GM12873 (cell line): Measurements from ENCODE around the gene PARD6B.

Experiments
- TF ChIP-seq, protein P1 (sequence below): IDR thresholded peaks from 2 replicates; pipeline ENCODE4 v1.5.1; 2012; ENCODE audit warnings: low read depth, mild to moderate bottlenecking, moderate library complexity, low read length, control low read depth; ENCODE audit not compliant: insufficient read depth; ENCODE audit errors: missing control alignments

The PARD6B gene

DNA sequence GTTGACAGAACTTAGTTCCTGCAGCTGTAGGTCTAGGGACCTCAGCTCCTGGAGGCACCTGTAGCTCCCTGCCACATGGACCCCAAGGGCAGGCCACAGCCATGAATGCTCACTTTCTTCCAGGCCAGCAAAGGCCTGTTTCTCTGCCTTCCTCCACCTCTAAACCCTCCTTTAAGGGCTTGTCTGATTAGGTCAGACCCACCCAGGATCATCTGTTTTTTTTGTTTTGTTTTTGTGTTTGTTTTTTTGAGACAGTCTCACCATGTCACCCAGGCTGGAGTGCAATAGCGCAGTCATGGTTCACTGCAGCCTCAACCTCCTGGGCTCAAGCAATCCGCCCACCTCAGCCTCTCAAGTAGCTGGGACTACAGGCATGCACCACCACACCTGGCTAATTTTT lies 52.0 kb downstream of the PARD6B start:
- TF ChIP-seq, protein P1, sequence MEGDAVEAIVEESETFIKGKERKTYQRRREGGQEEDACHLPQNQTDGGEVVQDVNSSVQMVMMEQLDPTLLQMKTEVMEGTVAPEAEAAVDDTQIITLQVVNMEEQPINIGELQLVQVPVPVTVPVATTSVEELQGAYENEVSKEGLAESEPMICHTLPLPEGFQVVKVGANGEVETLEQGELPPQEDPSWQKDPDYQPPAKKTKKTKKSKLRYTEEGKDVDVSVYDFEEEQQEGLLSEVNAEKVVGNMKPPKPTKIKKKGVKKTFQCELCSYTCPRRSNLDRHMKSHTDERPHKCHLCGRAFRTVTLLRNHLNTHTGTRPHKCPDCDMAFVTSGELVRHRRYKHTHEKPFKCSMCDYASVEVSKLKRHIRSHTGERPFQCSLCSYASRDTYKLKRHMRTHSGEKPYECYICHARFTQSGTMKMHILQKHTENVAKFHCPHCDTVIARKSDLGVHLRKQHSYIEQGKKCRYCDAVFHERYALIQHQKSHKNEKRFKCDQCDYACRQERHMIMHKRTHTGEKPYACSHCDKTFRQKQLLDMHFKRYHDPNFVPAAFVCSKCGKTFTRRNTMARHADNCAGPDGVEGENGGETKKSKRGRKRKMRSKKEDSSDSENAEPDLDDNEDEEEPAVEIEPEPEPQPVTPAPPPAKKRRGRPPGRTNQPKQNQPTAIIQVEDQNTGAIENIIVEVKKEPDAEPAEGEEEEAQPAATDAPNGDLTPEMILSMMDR, result no peak

DNA sequence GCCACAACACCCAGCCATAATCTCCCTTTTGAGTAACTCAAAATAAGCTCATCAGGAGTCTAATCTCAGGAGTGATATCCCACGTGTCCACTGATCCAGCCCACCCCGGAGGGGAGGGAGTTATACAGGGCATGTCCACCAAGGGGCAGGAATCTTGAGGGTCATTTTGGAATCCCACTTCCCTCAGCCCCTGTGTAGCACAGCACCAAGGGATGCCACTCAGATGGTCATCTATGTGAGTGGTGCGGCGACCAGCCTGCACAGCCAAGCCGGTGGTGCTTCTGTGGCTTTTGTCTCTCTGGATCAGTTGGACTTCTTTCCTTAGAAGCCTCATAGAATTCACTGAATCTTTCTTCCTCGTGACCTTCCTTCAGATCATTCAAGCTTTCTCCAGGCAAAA lies 52.5 kb downstream of the PARD6B start:
- TF ChIP-seq, protein P1, result no peak

DNA sequence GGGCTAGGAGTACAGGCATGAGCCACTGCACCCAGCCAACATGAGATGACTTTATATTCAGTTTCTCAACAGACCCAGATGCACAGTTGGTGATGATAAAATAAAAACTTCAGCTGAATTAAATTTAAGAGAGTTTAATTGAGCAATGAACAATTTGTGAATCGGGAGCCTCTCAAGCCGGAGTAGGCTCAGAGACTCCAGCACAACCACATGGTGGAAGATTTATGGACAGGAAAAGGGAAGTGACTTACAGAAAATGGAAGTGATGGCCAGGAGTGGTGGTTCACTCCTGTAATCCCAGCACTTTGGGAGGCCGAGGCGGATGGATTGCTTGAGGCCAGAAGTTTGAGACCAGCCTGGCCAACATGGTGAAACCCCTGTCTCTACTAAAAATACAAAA lies 53.1 kb downstream of the PARD6B start:
- TF ChIP-seq, protein P1, result no peak

DNA sequence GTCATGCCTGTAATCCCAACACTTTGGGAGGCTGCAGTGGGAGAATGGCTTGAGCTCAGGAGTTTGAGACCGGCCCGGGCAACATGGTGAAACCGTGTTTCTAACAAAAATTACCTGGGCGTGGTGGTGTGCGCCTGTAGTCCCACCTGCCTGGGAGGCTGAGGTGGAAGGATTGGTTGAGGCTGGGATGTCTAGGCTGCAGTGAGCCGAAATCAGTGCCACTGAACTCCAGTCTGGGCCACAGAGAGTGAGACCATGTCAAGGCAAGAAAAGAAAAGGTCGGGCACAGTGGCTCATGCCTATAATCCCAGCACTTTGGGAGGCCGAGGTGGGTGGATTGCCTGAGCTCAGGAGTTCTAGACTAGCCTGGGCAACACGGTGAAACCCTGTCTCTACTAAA lies 55.3 kb downstream of the PARD6B start:
- TF ChIP-seq, protein P1, result no peak

DNA sequence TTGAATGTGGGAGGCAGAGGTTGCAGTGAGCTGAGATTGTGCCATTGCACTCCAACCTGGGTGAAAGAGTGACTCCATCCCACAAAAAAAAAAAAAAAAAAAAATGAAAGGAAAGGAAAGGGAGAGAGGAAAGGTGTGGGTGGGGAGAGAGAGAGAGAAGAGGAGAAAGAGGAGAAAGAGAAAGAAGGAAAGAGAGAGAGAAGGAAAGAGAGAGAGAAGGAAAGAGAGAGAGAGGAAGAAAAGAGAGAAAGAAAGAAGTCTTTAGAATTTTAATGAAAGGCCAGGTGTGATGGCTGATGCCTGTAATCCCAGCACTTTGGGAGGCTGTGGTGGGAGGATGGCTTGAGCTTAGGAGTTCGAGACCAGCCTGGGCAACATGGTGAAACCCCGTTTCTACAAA lies 55.8 kb downstream of the PARD6B start:
- TF ChIP-seq, protein P1, result no peak

DNA sequence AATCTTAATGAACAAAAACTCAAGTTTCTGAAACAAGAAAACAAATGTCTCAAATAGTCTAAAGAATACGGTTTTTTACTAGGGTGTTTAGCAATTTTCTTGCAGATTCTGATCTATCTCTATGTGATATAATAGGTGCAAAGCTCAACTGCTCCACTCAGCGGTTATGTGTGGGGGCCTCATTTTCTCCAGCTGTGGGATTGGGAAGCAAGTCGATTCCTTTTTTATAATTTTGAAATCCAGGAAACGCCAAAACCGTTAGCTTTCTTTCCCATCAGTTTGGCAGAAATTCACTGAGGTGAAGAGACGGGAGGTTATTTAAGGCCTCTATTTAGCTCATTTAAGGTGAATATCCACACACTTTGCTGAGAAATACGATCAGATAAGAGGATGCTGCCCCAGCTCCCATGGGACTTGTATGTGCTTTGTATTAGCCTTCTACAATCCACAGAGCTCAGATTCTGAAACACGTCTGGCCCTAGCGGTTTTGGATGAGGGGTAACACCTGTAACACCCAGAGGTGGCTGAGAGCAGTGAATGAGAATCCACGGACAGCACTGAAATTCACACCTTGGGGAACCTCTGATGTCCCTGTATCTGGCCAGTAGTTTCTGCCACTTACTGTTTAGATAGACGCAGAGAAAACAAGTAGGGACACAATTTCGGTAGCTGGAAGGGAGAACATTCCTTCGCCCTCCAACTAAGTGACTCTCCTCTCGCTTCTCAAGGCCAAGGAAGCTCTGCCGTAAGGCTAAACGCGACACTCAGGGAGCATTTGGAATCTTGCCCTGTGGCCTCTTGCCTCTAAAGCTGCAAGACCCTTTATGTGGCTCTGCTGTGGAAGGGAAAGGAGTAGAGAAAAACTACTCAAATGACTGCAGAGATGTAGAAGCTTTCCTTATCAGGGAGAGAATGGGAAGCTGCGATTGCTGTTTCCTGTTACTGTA lies 56.9 kb downstream of the PARD6B start:
- TF ChIP-seq, protein P1, result no peak

DNA sequence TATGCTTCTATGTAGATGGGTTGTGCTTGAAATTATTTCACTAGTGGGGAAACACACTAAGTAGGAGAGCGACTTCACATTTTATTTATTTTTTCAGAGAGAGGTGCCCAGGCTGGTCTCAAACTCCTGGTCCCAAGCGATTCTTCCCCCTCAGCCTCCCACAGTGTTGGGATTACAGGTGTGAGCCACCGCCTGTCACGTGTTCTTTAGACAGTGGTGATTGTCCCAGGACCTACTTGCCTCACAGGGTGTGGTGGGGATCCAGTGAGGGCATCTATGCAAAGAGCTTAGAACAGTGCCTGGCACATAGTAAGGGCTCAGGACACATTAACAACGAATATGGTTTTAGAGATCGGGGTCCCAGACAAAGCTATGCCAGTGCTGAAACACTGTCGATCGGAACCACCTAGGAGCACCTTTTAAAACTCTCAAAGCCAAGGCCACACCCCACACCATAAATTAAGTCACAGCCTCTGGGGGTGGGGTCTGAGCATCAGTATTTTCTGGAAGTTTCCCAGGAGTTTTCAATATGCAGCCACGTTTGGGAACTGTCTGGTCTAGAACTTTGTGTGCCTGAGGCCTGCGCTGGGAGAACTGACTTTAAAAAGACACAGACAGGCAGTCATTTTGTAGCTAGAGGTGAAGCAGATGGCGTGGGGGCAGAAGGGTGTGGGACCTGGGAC lies 58.7 kb downstream of the PARD6B start:
- TF ChIP-seq, protein P1, result no peak
